ENCODE data around the gene SOX15.

GRCh38 chr17:7592422-7593021, 2.6 kb upstream of the SOX15 start:
- TF ChIP-seq, protein P1, sequence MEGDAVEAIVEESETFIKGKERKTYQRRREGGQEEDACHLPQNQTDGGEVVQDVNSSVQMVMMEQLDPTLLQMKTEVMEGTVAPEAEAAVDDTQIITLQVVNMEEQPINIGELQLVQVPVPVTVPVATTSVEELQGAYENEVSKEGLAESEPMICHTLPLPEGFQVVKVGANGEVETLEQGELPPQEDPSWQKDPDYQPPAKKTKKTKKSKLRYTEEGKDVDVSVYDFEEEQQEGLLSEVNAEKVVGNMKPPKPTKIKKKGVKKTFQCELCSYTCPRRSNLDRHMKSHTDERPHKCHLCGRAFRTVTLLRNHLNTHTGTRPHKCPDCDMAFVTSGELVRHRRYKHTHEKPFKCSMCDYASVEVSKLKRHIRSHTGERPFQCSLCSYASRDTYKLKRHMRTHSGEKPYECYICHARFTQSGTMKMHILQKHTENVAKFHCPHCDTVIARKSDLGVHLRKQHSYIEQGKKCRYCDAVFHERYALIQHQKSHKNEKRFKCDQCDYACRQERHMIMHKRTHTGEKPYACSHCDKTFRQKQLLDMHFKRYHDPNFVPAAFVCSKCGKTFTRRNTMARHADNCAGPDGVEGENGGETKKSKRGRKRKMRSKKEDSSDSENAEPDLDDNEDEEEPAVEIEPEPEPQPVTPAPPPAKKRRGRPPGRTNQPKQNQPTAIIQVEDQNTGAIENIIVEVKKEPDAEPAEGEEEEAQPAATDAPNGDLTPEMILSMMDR (IDR thresholded peaks at IDR 0.05), result no peak
- TF ChIP-seq EP300 (IDR thresholded peaks at IDR 0.05) (no peak), POLR2A (IDR thresholded peaks at IDR 0.05) (no peak)
